ENCODE measurements around the gene FBXW8.

GRCh38 chr12:117024961-117025480, 114.3 kb downstream of the FBXW8 start:
- TF ChIP-seq CTCF (IDR thresholded peaks at IDR 0.05) = no peak
- no peak for TF ChIP-seq POLR2A (IDR thresholded peaks at IDR 0.05)

All from esophagus squamous epithelium (tissue), 4 donors.